HepG2 (cell line): ENCODE data around the gene XPO1. TPM values are rescaled to one million over a fixed set of nuclear protein-coding genes. Genes with fewer than 3 reads are reported as not detected.
A peak's percentile ranks its signal among the peaks of the same experiment; 100 is the strongest.

Experiments
- E2F1 ChIP-seq: sonication (generic); formaldehyde crosslinking; IDR thresholded peaks from 2 replicates; pipeline ENCODE4 v1.5.0; 2020; ENCODE audit warnings: missing genetic modification reagents
- ELF3 ChIP-seq: IDR thresholded peaks from 2 replicates; pipeline ENCODE4 v1.6.1; 2016; ENCODE audit warnings: missing genetic modification reagents, missing compliant biosample characterization
- GMEB1 ChIP-seq: sonication (generic); formaldehyde crosslinking; IDR thresholded peaks from 2 replicates; pipeline ENCODE4 v1.5.1; 2020; ENCODE audit warnings: missing genetic modification reagents, mild to moderate bottlenecking, borderline replicate concordance
- HOXA3 ChIP-seq: sonication (generic); formaldehyde crosslinking; IDR thresholded peaks from 2 replicates; pipeline ENCODE4 v1.5.0; 2020; ENCODE audit warnings: missing genetic modification reagents
- MAFK ChIP-seq, 2 experiments: IDR thresholded peaks in 1 of 2; conservative IDR thresholded peaks in 1 of 2; 2 replicates each; pipeline ENCODE4 v1.6.1; 2011; ENCODE audit warnings: improper control_type of control experiment in 2 of 2, low read length in 2 of 2
- MAZ ChIP-seq, 2 experiments: sonication (generic) in 1 of 2; formaldehyde crosslinking in 1 of 2; IDR thresholded peaks; 2 replicates each; pipeline versions ENCODE4 v1.5.0 to v1.6.1; 2012 to 2020; ENCODE audit warnings: low read depth in 2 of 2, mild to moderate bottlenecking in 2 of 2, borderline replicate concordance in 1 of 2, improper control_type of control experiment in 1 of 2, low read length in 1 of 2, missing genetic modification reagents in 1 of 2, moderate library complexity in 1 of 2
- MLXIP ChIP-seq: sonication (generic); formaldehyde crosslinking; IDR thresholded peaks from 2 replicates; pipeline ENCODE4 v1.9.0; 2021; ENCODE audit warnings: missing genetic modification reagents, borderline replicate concordance
- NR0B2 ChIP-seq: sonication (generic); formaldehyde crosslinking; IDR thresholded peaks from 2 replicates; pipeline ENCODE4 v1.4.0; 2020; ENCODE audit warnings: mild to moderate bottlenecking, missing genetic modification reagents
- RBM39 ChIP-seq: fragments of 200-400 bp; formaldehyde crosslinking; IDR thresholded peaks from one replicate; pipeline ENCODE4 v1.6.1; 2018; ENCODE audit warnings: antibody characterized with exemption, mild to moderate bottlenecking, low read depth, low read length; ENCODE audit not compliant: poor library complexity, severe bottlenecking
- TARDBP ChIP-seq: sonication (generic); formaldehyde crosslinking; IDR thresholded peaks from 2 replicates; pipeline ENCODE4 v1.8.0; 2022; ENCODE audit warnings: mild to moderate bottlenecking, missing genetic modification reagents
- TFE3 ChIP-seq: IDR thresholded peaks from 2 replicates; pipeline ENCODE4 v1.6.1; 2016
- ZBTB37 ChIP-seq: sonication (generic); formaldehyde crosslinking; IDR thresholded peaks from 2 replicates; pipeline ENCODE4 v1.4.0; 2020; ENCODE audit warnings: mild to moderate bottlenecking, missing genetic modification reagents
- ZNF207 ChIP-seq: fragments of 450-650 bp; IDR thresholded peaks from 2 replicates; pipeline ENCODE4 v1.6.1; 2016; ENCODE audit warnings: antibody characterized with exemption, borderline replicate concordance
- ZNF34 ChIP-seq: sonication (generic); formaldehyde crosslinking; IDR thresholded peaks from 2 replicates; pipeline ENCODE4 v1.4.0; 2020; ENCODE audit warnings: mild to moderate bottlenecking, missing genetic modification reagents, borderline replicate concordance
- ZNF564 ChIP-seq: sonication (generic); formaldehyde crosslinking; IDR thresholded peaks from 2 replicates; pipeline ENCODE4 v1.8.1; 2023; ENCODE audit warnings: mild to moderate bottlenecking, missing genetic modification reagents
- ZNF773 ChIP-seq: sonication (generic); formaldehyde crosslinking; IDR thresholded peaks from 2 replicates; pipeline ENCODE4 v1.4.0; 2020; ENCODE audit warnings: missing genetic modification reagents, borderline replicate concordance
- ZSCAN29 ChIP-seq: sonication (generic); formaldehyde crosslinking; conservative IDR thresholded peaks from 2 replicates; pipeline ENCODE4 v1.4.0; 2020; ENCODE audit warnings: mild to moderate bottlenecking, missing genetic modification reagents
- polyA plus RNA-seq, 8 experiments: library from polyadenylated mRNA; depleted of rRNA in 3 of 8; stranded (reverse) in 7 of 8; unstranded in 1 of 8; fragments of >200 nt; fragmentation: Illumina TruSeq in 4 of 8; extraction: Trizol in 4 of 8; gene quantifications; 2 replicates each; pipeline versions ENCODE4 v1.2.1 to v1.2.3, GENCODE V29; 2011 to 2016; ENCODE audit warnings: low read depth in 4 of 8, missing spikeins in 1 of 8, mixed read lengths in 1 of 8; ENCODE audit not compliant: insufficient read depth in 1 of 8
- total RNA-seq, 5 experiments: library from RNA; depleted of rRNA; stranded (reverse); fragments of >200 nt; fragmentation: Illumina TruSeq; extraction: Trizol; gene quantifications; 2 replicates each; pipeline ENCODE4 v1.2.3, GENCODE V29; 2016; ENCODE audit warnings: low read depth in 1 of 5

XPO1 gene
- total and polyA plus RNA-seq, 2 of the 13 experiments (the other 11 are each of a cell fraction or from before 2014, with no cell fraction given), result 67.4 to 212 TPM

GRCh38 chr2:61471905-61472805, 66.0 kb downstream of the XPO1 start (continued):
- TF ChIP-seq TARDBP (CRISPR knock-in tag), result peak; percentile 63
- TF ChIP-seq E2F1, result no peak
- no peak for TF ChIP-seq ZSCAN29 (CRISPR knock-in tag)
- no peak for TF ChIP-seq MAZ (IDR thresholded peaks at IDR 0.05; ENCODE audit: borderline replicate concordance, low read depth, low read length)
- TF ChIP-seq MAZ (CRISPR knock-in tag; IDR thresholded peaks at IDR 0.05; ENCODE audit: low read depth), result no peak
- TF ChIP-seq HOXA3 (CRISPR knock-in tag), result no peak
- no peak for TF ChIP-seq ZNF207
- no peak for TF ChIP-seq RBM39
- TF ChIP-seq TFE3 (CRISPR knock-in tag), result peak; percentile 85
- TF ChIP-seq ZNF773 (CRISPR knock-in tag), result no peak
- no peak; the same call in 1 of the 2 replicates for TF ChIP-seq GMEB1 (CRISPR knock-in tag)
- TF ChIP-seq ELF3 (CRISPR knock-in tag), result 0 out of 2 replicates have a peak, but pooled peaks have one; percentile 34
- TF ChIP-seq ZNF34 (CRISPR knock-in tag), result peak; percentile 35; the same call in 1 of the 2 replicates
- peak in 1 of 2 experiments; percentile 6; a peak in 1 of 4 replicates for TF ChIP-seq MAFK (conservative IDR thresholded peaks at IDR 0.05 in 1 of 2, IDR thresholded peaks at IDR 0.05 in 1 of 2; ENCODE audit: low read length in 2 of 2)
- TF ChIP-seq MLXIP (CRISPR knock-in tag), result no peak
- TF ChIP-seq NR0B2 (CRISPR knock-in tag), result no peak; the same call in 1 of the 2 replicates
- TF ChIP-seq ZNF564 (CRISPR knock-in tag), result no peak; the same call in 1 of the 2 replicates
- peak; percentile 34; the same call in 1 of the 2 replicates for TF ChIP-seq ZBTB37
